Liver (tissue), 9 donors: Measurements from ENCODE around the gene PLAAT4. TPM values are rescaled to one million over a fixed set of nuclear protein-coding genes. Genes with fewer than 3 reads are reported as not detected.

Experiments
- DNase-seq: peaks from one replicate; pipeline ENCODE4 v3.0.0-alpha.2; 2017; ENCODE audit warnings: low spot score
- H3K27ac ChIP-seq, 2 donors: one replicate each; pipeline ENCODE4 v1.7.0; 2013; ENCODE audit warnings: inconsistent platforms in 2 of 2, low read length in 2 of 2, control low read depth in 1 of 2, low read depth in 1 of 2, mild to moderate bottlenecking in 1 of 2
- H3K27me3 ChIP-seq, 4 donors: one replicate each; pipeline versions ENCODE4 v1.6.1 to v1.7.0; 2013; ENCODE audit warnings: low read length in 3 of 4, inconsistent platforms in 1 of 4, mild to moderate bottlenecking in 1 of 4, moderate library complexity in 1 of 4; ENCODE audit not compliant: control insufficient read depth in 4 of 4, insufficient read depth in 4 of 4
- H3K36me3 ChIP-seq, 4 donors: one replicate each; pipeline versions ENCODE4 v1.6.1 to v1.7.0; 2013; ENCODE audit warnings: low read length in 3 of 4, mild to moderate bottlenecking in 3 of 4, low read depth in 1 of 4, moderate library complexity in 1 of 4; ENCODE audit not compliant: control insufficient read depth in 4 of 4, insufficient read depth in 3 of 4
- H3K4me1 ChIP-seq, 4 donors: one replicate each; pipeline versions ENCODE4 v1.6.1 to v1.7.0; 2013; ENCODE audit warnings: low read length in 3 of 4, mild to moderate bottlenecking in 3 of 4, moderate library complexity in 1 of 4; ENCODE audit not compliant: control insufficient read depth in 4 of 4, insufficient read depth in 4 of 4
- H3K4me3 ChIP-seq, 3 donors: one replicate each; pipeline versions ENCODE4 v1.6.1 to v1.7.0; 2013; ENCODE audit warnings: low read length in 3 of 3, control low read depth in 1 of 3, low read depth in 1 of 3, mild to moderate bottlenecking in 1 of 3
- H3K9ac ChIP-seq, 2 donors: one replicate each; pipeline ENCODE4 v1.7.0; 2013; ENCODE audit warnings: low read length in 2 of 2, mild to moderate bottlenecking in 2 of 2, moderate library complexity in 2 of 2, control low read depth in 1 of 2, low read depth in 1 of 2
- H3K9me3 ChIP-seq, 4 donors: one replicate each; pipeline versions ENCODE4 v1.6.1 to v1.7.0; 2013; ENCODE audit warnings: low read length in 3 of 4; ENCODE audit not compliant: control insufficient read depth in 4 of 4
- FOXA1 ChIP-seq: IDR thresholded peaks from 2 replicates; pipeline ENCODE4 v1.6.1; 2016; ENCODE audit warnings: antibody characterized with exemption
- HNF4G ChIP-seq: IDR thresholded peaks from 2 replicates; pipeline ENCODE4 v1.6.1; 2016; ENCODE audit warnings: antibody characterized with exemption
- JUND ChIP-seq, 2 donors: IDR thresholded peaks; 2 replicates each; pipeline ENCODE4 v1.6.1; 2016; ENCODE audit warnings: antibody characterized with exemption in 2 of 2
- RAD21 ChIP-seq, 2 donors: IDR thresholded peaks; 2 replicates each; pipeline ENCODE4 v1.6.1; 2016; ENCODE audit warnings: antibody characterized with exemption in 2 of 2, mild to moderate bottlenecking in 2 of 2
- SP1 ChIP-seq: IDR thresholded peaks from 2 replicates; pipeline ENCODE4 v1.6.1; 2018; ENCODE audit warnings: antibody characterized with exemption, mild to moderate bottlenecking
- WGBS: extraction: QIAGEN DNeasy Blood & Tissue Kit; methylation state at CpG from one replicate; pipeline ENCODE4 v1.1.7; 2013; 5-methylcytosine and 5-hydroxymethylcytosine counted together
- polyA plus RNA-seq, 2 donors: library from polyadenylated mRNA; stranded (reverse) in 1 of 2; unstranded in 1 of 2; fragments of 200-250 nt in 1 of 2; fragments of >200 nt in 1 of 2; fragmentation: Nextera tagmentation in 1 of 2; extraction: Ambion mirVana in 1 of 2; gene quantifications; one replicate each; pipeline versions ENCODE4 v1.2.1 to v1.2.3, GENCODE V29; 2013 to 2015
- total RNA-seq, 2 donors: library from RNA; depleted of rRNA; stranded (reverse); fragments of >200 nt; gene quantifications; one replicate each; pipeline ENCODE4 v1.2.3, GENCODE V29; 2014
- TF ChIP-seq, protein P1 (sequence below): IDR thresholded peaks from 2 replicates; pipeline ENCODE4 v1.6.1; 2016; ENCODE audit warnings: antibody characterized with exemption
- TF ChIP-seq, protein P2 (sequence below): fragments of 150-350 bp; IDR thresholded peaks from 2 replicates; pipeline ENCODE4 v1.5.1; 2017; ENCODE audit warnings: improper control_type of control experiment, low read depth, low read length; ENCODE audit not compliant: missing input control
- TF ChIP-seq, protein P3 (sequence below): IDR thresholded peaks from 2 replicates; pipeline ENCODE4 v1.6.1; 2016; ENCODE audit warnings: antibody characterized with exemption, mild to moderate bottlenecking
- donor health status: healthy.
- donor health status: healthy.
- donor health status: healthy.
- donor health status: healthy.
- donor health status: healthy.

Gene PLAAT4
- total and polyA plus RNA-seq, 4 donors, result 4.4 to 86.4 (median 44.8) TPM

DNA sequence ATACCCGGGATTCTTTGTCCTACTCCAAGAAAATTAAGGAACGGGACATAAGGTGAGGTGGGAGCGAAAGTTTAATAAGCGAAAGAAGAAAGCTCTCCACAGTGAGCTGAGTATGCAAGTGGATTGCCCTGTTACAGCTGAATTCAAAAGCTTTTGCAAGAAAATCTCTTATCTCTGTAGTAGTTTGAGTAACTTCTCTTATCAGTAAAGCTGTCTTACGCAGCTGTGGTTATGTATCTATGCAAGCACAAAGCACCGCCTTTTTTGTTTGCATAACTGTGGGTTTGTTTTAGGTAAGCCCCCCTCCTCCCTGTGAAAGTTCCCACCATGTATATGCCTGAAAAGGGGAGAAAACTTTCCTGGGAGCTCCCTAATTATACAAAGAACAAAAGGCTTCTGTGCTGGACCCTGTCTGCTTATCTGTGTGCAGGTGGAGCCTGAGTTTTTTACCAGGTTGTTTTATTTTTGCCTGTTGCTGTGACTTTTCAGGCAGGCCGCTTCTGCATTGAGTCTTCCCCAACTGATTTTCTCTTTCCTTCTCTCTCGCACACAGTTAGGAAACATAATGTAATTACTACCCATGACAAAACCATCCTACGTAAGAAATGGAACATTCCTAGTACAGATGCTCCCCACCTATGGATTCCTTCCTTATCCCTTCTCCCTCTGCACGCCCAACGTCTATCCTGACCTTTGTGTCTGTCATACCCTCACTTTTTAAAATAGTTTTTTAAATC lies 44.8 kb upstream of the PLAAT4 start:
- no peak overlapping the region for H3K27ac ChIP-seq
- WGBS, result 44% methylated on average over 11 of the region's 11 CpGs

DNA sequence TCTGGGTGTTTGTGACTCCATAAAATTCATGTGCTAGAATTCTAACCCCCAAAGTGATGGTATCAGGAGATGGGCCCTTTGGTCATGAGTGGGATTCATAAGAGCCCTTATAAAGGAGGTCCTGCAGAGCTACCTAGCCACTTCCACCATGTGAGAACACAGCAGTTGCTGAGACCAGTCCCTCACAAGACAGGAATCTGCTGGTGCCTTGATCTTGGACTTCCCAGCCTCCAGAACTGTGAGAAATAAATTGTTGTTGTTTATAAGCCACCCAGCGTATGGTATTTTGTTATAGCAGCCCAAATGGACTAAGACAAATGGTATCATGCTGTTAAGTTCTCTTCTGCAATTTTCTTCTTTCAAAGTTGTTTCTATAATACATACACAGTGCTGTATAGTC lies 44.2 kb upstream of the PLAAT4 start:
- Histone ChIP-seq H3K9ac (no peak overlapping the region), H3K4me3 (no peak overlapping the region), H3K36me3 (no peaks in the 10 kb centered on the region), H3K27ac (no peak overlapping the region), H3K4me1 (peaks cover 3 to 26% (median 22%) of the 10 kb centered on the region in 4 donors), H3K9me3 (no peaks in the 10 kb centered on the region), H3K27me3 (no peaks in the 10 kb centered on the region)
- 97% methylated on average over 1 of the region's 1 CpG for WGBS
- DNase-seq, result no peak
- TF ChIP-seq, protein P1, sequence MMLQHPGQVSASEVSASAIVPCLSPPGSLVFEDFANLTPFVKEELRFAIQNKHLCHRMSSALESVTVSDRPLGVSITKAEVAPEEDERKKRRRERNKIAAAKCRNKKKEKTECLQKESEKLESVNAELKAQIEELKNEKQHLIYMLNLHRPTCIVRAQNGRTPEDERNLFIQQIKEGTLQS, result no peak
- TF ChIP-seq JUND (IDR thresholded peaks at IDR 0.05) (no peak), HNF4G (no peak)
- TF ChIP-seq, protein P2, sequence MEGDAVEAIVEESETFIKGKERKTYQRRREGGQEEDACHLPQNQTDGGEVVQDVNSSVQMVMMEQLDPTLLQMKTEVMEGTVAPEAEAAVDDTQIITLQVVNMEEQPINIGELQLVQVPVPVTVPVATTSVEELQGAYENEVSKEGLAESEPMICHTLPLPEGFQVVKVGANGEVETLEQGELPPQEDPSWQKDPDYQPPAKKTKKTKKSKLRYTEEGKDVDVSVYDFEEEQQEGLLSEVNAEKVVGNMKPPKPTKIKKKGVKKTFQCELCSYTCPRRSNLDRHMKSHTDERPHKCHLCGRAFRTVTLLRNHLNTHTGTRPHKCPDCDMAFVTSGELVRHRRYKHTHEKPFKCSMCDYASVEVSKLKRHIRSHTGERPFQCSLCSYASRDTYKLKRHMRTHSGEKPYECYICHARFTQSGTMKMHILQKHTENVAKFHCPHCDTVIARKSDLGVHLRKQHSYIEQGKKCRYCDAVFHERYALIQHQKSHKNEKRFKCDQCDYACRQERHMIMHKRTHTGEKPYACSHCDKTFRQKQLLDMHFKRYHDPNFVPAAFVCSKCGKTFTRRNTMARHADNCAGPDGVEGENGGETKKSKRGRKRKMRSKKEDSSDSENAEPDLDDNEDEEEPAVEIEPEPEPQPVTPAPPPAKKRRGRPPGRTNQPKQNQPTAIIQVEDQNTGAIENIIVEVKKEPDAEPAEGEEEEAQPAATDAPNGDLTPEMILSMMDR, result no peak

More for the DNA sequence above, 44.8 kb upstream of the PLAAT4 start:
- H3K4me3 ChIP-seq, result peak overlapping the region; percentile 13 to 53 (median 24)
- no peaks in the 10 kb centered on the region for H3K36me3 ChIP-seq
- no peaks in the 10 kb centered on the region for H3K27me3 ChIP-seq
- TF ChIP-seq, protein P1, result no peak
- TF ChIP-seq FOXA1 (no peak), SP1 (no peak), RAD21 (IDR thresholded peaks at IDR 0.05) (no peak)
- TF ChIP-seq, protein P3, sequence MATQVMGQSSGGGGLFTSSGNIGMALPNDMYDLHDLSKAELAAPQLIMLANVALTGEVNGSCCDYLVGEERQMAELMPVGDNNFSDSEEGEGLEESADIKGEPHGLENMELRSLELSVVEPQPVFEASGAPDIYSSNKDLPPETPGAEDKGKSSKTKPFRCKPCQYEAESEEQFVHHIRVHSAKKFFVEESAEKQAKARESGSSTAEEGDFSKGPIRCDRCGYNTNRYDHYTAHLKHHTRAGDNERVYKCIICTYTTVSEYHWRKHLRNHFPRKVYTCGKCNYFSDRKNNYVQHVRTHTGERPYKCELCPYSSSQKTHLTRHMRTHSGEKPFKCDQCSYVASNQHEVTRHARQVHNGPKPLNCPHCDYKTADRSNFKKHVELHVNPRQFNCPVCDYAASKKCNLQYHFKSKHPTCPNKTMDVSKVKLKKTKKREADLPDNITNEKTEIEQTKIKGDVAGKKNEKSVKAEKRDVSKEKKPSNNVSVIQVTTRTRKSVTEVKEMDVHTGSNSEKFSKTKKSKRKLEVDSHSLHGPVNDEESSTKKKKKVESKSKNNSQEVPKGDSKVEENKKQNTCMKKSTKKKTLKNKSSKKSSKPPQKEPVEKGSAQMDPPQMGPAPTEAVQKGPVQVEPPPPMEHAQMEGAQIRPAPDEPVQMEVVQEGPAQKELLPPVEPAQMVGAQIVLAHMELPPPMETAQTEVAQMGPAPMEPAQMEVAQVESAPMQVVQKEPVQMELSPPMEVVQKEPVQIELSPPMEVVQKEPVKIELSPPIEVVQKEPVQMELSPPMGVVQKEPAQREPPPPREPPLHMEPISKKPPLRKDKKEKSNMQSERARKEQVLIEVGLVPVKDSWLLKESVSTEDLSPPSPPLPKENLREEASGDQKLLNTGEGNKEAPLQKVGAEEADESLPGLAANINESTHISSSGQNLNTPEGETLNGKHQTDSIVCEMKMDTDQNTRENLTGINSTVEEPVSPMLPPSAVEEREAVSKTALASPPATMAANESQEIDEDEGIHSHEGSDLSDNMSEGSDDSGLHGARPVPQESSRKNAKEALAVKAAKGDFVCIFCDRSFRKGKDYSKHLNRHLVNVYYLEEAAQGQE, result no peak
- TF ChIP-seq, protein P2, result no peak
- DNase-seq, result no peak
- H3K9ac ChIP-seq, result no peak overlapping the region
- H3K9me3 ChIP-seq, result no peaks in the 10 kb centered on the region
- H3K4me1 ChIP-seq, result peaks cover 3 to 26% (median 22%) of the 10 kb centered on the region in 4 donors
